Measurements from ENCODE around the gene RAD54L2.
"Not testable (repeated sequence)": the region's sequence is repeated elsewhere in the genome, so short reads cannot be mapped to it uniquely, and the experiment has no call there.

Gene RAD54L2

GRCh38 chr3:51539291-51539941, 897 bp downstream of the RAD54L2 start:
- Mint-ChIP-seq H3K27ac (peak overlapping the region; percentile 94), H3K36me3 (ENCODE audit: low read depth) (peaks cover 27% of the 10 kb centered on the region), H3K9me3 (no peaks in the 10 kb centered on the region), H3K27me3 (ENCODE audit: low read depth, poor library complexity) (peaks cover 20% of the 10 kb centered on the region), H3K4me1 (peaks cover 23% of the 10 kb centered on the region), H3K4me3 (peak overlapping the region; percentile 89)
- no peak for TF ChIP-seq CTCF (IDR thresholded peaks at IDR 0.05)
- DNase-seq, result peak; percentile 26

GRCh38 chr3:51542596-51542995, 4.1 kb downstream of the RAD54L2 start:
- not testable (repeated sequence) for H3K27me3 Mint-ChIP-seq (ENCODE audit: low read depth, poor library complexity); H3K9me3 Mint-ChIP-seq; DNase-seq; H3K4me3 Mint-ChIP-seq
- Mint-ChIP-seq H3K27ac (peak overlapping the region; percentile 42), H3K4me1 (peaks cover 23% of the 10 kb centered on the region), H3K36me3 (ENCODE audit: low read depth) (peaks cover 37% of the 10 kb centered on the region)

GRCh38 chr3:51544011-51544775, 5.7 kb downstream of the RAD54L2 start:
- no peak for TF ChIP-seq CTCF (IDR thresholded peaks at IDR 0.05)
- no peak for DNase-seq
- Mint-ChIP-seq H3K27ac (no peak overlapping the region), H3K9me3 (no peaks in the 10 kb centered on the region), H3K36me3 (ENCODE audit: low read depth) (peaks cover 37% of the 10 kb centered on the region), H3K27me3 (ENCODE audit: low read depth, poor library complexity) (no peaks in the 10 kb centered on the region), H3K4me1 (peaks cover 22% of the 10 kb centered on the region), H3K4me3 (no peak overlapping the region)

GRCh38 chr3:51547274-51547673, 8.8 kb downstream of the RAD54L2 start:
- Mint-ChIP-seq H3K4me1 (no peaks in the 10 kb centered on the region), H3K4me3 (no peak overlapping the region), H3K27me3 (ENCODE audit: low read depth, poor library complexity) (no peaks in the 10 kb centered on the region), H3K27ac (no peak overlapping the region), H3K9me3 (no peaks in the 10 kb centered on the region), H3K36me3 (ENCODE audit: low read depth) (peaks cover 32% of the 10 kb centered on the region)
- TF ChIP-seq CTCF (IDR thresholded peaks at IDR 0.05), result no peak
- DNase-seq, result no peak

- no peak for TF ChIP-seq CTCF (IDR thresholded peaks at IDR 0.05)
- DNase-seq, result no peak
- H3K27me3 Mint-ChIP-seq (ENCODE audit: low read depth, poor library complexity), result no peaks in the 10 kb centered on the region
- peaks cover 29% of the 10 kb centered on the region for H3K36me3 Mint-ChIP-seq (ENCODE audit: low read depth)
- no peaks in the 10 kb centered on the region for H3K4me1 Mint-ChIP-seq
- no peak overlapping the region for H3K4me3 Mint-ChIP-seq
- no peaks in the 10 kb centered on the region for H3K9me3 Mint-ChIP-seq
- peak overlapping the region; percentile 61 for H3K27ac Mint-ChIP-seq
These were observed 10.8 kb downstream of the RAD54L2 start for GRCh38 chr3:51549311-51549710.

- Mint-ChIP-seq H3K36me3 (ENCODE audit: low read depth) (peaks cover 25% of the 10 kb centered on the region), H3K9me3 (no peaks in the 10 kb centered on the region), H3K4me1 (no peaks in the 10 kb centered on the region), H3K27me3 (ENCODE audit: low read depth, poor library complexity) (no peaks in the 10 kb centered on the region), H3K4me3 (no peak overlapping the region), H3K27ac (peak overlapping the region; percentile 85)
- no peak for TF ChIP-seq CTCF (IDR thresholded peaks at IDR 0.05)
- no peak for DNase-seq
These were observed 11.7 kb downstream of the RAD54L2 start for GRCh38 chr3:51550080-51550819.
